Raji (cell line): ENCODE data around the gene NFS1.

ENCODE experiments used
- POLR2A ChIP-seq: IDR thresholded peaks from 2 replicates; pipeline ENCODE4 v1.6.1; 2011; ENCODE audit warnings: low read depth, low read length, control low read depth; ENCODE audit not compliant: insufficient read depth

The NFS1 gene

DNA sequence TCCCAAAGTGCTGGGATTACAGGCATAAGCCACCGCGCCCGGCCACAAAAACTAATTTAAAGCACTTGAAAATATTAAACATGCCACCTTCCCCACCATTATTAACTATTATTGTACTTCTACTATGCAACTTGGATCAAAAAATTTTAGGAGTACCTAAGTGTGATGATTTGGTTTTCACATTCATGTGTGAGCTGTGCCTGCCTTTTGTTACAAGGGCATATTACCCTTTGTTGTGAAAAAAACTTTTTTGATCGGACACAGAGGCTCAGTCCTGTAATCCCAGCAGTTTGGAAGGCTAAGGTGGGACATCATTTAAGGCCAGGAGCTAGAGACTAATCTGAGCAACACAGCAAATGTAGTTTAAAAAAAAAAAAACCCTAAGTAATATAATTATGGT lies 17.2 kb upstream of the NFS1 start:
- TF ChIP-seq POLR2A = no peak

DNA sequence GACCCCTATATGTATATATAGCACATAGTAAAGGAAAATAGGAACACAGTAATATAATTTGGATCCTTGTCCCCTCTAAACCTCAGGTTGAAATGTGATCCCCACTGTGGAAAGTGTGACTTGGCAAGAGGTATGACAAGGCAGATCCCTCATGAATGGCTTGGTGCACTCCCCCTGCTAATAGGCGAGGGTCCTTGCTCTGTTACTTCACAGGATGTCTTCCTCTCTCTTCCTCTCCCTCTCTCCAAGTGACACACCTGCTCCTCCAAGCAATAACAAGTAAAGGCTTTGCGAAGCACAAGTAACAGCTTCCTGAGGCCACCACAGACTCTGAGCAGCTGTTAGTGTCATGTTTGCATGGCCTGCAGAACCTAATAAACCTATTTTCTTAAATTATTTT lies 16.5 kb upstream of the NFS1 start:
- no peak for TF ChIP-seq POLR2A

GRCh38 chr20:35714127-35714526 lies 15.0 kb upstream of the NFS1 start:
- TF ChIP-seq POLR2A = no peak

DNA sequence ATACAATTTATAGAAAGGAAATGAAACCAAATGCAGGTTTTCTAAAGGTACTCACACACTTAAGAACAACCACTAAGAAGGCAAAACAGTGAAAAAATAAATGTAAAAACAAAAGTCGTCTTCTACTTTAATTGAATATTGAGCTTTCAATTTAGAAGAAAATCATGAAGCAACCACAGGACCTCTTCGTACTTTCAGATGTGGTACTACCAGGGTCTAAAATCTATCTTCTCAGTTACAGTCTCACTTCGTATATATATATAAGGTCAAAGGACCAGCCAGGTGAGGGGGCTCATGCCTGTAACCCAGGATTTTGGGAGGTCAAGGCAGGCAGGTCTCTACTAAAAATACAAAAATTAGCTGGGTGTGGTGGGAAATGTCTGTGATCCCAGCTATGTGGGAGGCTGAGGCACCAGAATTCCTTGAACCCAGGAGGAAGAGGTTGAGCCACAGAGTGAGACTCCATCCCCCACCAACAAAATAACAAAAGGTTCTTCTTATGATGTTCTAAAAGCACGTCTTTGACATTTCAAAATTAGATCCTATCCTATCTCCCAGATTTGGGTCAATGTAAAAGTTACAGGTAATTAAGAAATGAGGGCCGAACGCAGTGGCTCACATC lies 12.5 kb upstream of the NFS1 start:
- no peak for TF ChIP-seq POLR2A

- TF ChIP-seq POLR2A = no peak
Measured at GRCh38 chr20:35710884-35711587, 11.9 kb upstream of the NFS1 start.

DNA sequence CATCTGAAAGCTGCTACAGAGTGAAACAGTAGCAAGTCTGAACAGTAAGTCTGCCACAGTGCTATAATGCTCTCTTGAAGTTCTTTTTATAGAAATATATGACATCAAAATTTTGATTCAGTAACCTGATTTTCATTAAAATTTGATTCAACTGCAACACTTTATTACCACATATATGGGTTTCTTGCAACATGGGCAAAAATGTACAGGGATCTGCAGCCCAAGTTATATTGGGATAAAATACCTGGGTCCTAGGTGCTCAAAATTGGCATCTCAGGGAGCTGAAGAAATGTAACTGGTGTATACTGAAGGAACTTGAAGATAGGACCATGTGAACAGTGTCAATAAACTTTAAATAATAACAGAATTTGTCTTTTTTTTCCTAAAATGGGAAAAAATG lies 10.9 kb upstream of the NFS1 start:
- no peak for TF ChIP-seq POLR2A

DNA sequence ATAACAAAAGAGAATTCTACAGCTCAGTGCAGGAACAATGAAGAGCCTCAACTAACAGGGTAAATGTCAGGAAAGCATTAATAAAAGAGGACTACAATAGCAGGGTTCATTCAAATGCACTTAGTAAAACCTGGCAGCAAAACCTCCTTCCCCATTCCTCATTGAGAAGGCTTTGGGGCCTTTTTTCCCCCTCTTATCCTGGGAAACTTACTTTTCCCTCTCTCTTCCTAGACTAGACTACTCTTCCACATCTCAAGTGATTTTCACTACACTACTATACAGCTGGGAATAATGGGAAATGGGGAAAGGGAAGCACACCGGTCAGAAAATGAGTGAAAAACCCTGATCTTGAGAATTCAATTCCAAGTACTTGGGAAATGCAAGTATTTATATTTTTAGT lies 10.1 kb upstream of the NFS1 start:
- no peak for TF ChIP-seq POLR2A

GRCh38 chr20:35708502-35708901 lies 9.3 kb upstream of the NFS1 start:
- no peak for TF ChIP-seq POLR2A

DNA sequence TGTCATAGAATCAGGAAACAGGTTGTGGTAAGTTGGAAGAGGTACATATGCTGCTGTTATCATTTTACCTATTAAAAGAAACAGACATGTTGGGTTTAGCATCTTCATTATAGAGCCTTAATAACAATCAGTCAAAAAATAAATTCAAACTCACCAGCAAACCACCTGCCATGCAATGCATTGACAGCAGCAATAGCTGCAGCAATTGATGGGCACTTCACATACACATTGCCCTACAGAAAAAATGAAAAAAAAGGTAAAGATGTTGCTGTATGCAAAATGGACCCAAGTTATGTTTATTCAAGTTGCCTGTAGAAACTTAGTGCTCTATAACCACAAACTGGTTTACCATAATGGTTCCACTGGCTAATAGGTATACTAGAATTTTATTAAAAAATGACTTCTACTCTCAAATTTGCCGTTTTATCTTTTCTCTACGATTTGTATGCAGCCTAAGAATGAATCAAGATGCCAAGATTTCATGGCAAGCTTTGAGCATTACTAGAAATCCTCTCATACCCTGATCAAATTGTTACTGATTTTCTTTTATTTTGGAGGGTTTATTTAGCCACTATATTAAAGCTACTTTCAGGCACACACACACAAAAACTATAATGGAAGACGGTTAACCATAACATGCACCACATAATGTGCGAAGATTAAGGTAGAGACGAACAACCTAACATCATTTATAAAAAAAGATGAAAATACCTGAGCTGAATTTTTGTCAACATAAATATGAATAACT lies 5.5 kb upstream of the NFS1 start:
- TF ChIP-seq POLR2A = no peak

GRCh38 chr20:35702824-35703695 lies 3.9 kb upstream of the NFS1 start:
- 0 out of 2 replicates have a peak, but pooled peaks have one; percentile 2 for TF ChIP-seq POLR2A

- TF ChIP-seq POLR2A = 0 out of 2 replicates have a peak, but pooled peaks have one; percentile 21
Measured at GRCh38 chr20:35702051-35702823, 3.1 kb upstream of the NFS1 start.

GRCh38 chr20:35700625-35701148 lies 1.5 kb upstream of the NFS1 start:
- no peak for TF ChIP-seq POLR2A

DNA sequence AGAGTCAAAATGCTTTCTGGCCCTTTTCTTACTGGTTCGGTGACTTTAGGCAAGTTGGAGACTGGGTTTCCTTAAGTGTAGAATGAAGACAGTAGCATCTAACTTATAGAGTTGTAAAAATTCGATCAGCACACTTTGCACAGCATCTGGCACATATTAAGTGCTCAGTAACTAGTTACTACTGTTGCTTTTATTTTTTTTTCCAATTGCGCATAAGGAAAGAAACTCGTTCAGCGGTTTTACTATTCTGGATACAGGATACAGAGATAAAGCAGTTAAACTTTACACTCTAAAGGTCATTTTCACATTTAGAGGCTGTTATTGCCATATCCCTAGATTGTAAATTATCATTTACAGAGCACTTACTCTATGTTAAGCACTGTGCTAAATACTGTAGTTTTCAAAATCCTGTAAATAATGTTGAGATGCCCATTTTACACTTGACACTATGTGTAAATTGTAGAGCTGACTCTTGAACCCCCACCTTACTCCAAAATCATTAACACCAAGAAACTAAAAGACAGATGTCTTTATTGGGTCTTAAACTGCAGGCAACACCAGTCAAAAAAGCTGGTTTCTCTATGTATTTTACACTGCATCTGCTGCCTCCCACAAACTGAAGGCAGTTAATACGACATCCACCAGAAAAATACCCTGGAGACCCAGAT lies 939 bp upstream of the NFS1 start:
- no peak for TF ChIP-seq POLR2A

- TF ChIP-seq POLR2A = no peak
Measured at GRCh38 chr20:35698298-35699126, 640 bp downstream of the NFS1 start.
